Thoracic aorta endothelial cell (primary cell): ENCODE results near the gene STK4. TPM values are rescaled to one million over a fixed set of nuclear protein-coding genes. Genes with fewer than 3 reads are reported as not detected.

Experiments
- small RNA-seq: library from RNA; depleted of rRNA; stranded (forward); fragments of <200 nt; gene quantifications from one replicate; pipeline ENCODE3, GENCODE V24; 2012
- total RNA-seq: library from RNA; depleted of rRNA; stranded (reverse); fragments of >200 nt; gene quantifications from 2 replicates; pipeline ENCODE4 v1.2.3, GENCODE V29; 2012

The STK4 gene
- 37.5 and 48.5 TPM in 2 replicates for total RNA-seq

GRCh38 chr20:44966030-44966961, at the start of gene STK4:
STK4 (plus strand) TSS chr20:44966512; CDS start chr20:44966569, 57 bp downstream.

GRCh38 chr20:44960103-44960852, 6.0 kb upstream of the STK4 start, which contains the start of gene TOMM34:
TOMM34 (minus strand) TSS chr20:44960397; CDS start chr20:44960333, 64 bp downstream.

GRCh38 chr20:45100563-45101245, 134.4 kb downstream of the STK4 start, which contains the start of gene KCNS1:
KCNS1 (minus strand) TSS chr20:45101127; CDS start chr20:45099236, 1,891 bp downstream.

GRCh38 chr20:45114465-45115385, 148.4 kb downstream of the STK4 start, which contains the start of gene WFDC5:
WFDC5 (minus strand) TSS chr20:45115174; CDS start chr20:45115083, 91 bp downstream.

GRCh38 chr20:45124365-45124764, 158.1 kb downstream of the STK4 start, which contains the start of gene WFDC12:
WFDC12 (minus strand) TSS chr20:45124465; CDS start chr20:45124447, 18 bp downstream.

Small RNA genes lying within 50 kb of the gene (small RNA-seq; reads per million reads assigned to genes)
- not detected for gene RF00019

Other genes starting within 250 kb of the STK4 start
- 0.07 TPM in 1 of 2 replicates, not detected in the other for gene KCNK15, start 220.6 kb upstream of the STK4 start, total RNA-seq
- gene RIMS4, start 156.0 kb upstream of the STK4 start, total RNA-seq, result not detected in 2 replicates
- 223 and 244 TPM in 2 replicates for gene YWHAB, start 80.8 kb upstream of the STK4 start, total RNA-seq
- gene PABPC1L, start 56.5 kb upstream of the STK4 start, total RNA-seq, result 3.9 and 4.5 TPM in 2 replicates
- gene TOMM34, start 6.1 kb upstream of the STK4 start, total RNA-seq, result 35.8 and 48.3 TPM in 2 replicates
- 0.13 and 0.29 TPM in 2 replicates for gene KCNS1, start 134.6 kb downstream of the STK4 start, total RNA-seq
- not detected in 2 replicates for gene WFDC5, start 148.7 kb downstream of the STK4 start, total RNA-seq
- not detected in 2 replicates for gene WFDC12, start 158.0 kb downstream of the STK4 start, total RNA-seq
- gene PI3, start 208.4 kb downstream of the STK4 start, total RNA-seq, result not detected in 2 replicates
- not detected in 2 replicates for gene SEMG1, start 240.5 kb downstream of the STK4 start, total RNA-seq